Fibroblast of mammary gland (primary cell): ENCODE results near the gene NRCAM.

Experiments used
- DNase-seq: peaks from one replicate; pipeline ENCODE4 v3.0.0-alpha.2; 2010; ENCODE audit warnings: low read depth
- H3K4me3 ChIP-seq: 2 replicates; pipeline ENCODE4 v1.5.1; 2011; ENCODE audit warnings: low read depth, mild to moderate bottlenecking, low read length, moderate library complexity; ENCODE audit not compliant: control insufficient read depth
- CTCF ChIP-seq: conservative IDR thresholded peaks from 2 replicates; pipeline ENCODE4 v1.5.1; 2011; ENCODE audit warnings: low read depth, low read length, inconsistent platforms; ENCODE audit not compliant: control insufficient read depth, insufficient read depth

The NRCAM gene

GRCh38 chr7:108448584-108449505 lies 7.4 kb downstream of the NRCAM start:
- no peak overlapping the region for H3K4me3 ChIP-seq
- DNase-seq, result no peak
- TF ChIP-seq CTCF, result no peak

- TF ChIP-seq CTCF, result no peak
- H3K4me3 ChIP-seq, result no peak overlapping the region
- peak; percentile 40 for DNase-seq
These were observed 14.1 kb downstream of the NRCAM start for GRCh38 chr7:108442039-108442568.

DNA sequence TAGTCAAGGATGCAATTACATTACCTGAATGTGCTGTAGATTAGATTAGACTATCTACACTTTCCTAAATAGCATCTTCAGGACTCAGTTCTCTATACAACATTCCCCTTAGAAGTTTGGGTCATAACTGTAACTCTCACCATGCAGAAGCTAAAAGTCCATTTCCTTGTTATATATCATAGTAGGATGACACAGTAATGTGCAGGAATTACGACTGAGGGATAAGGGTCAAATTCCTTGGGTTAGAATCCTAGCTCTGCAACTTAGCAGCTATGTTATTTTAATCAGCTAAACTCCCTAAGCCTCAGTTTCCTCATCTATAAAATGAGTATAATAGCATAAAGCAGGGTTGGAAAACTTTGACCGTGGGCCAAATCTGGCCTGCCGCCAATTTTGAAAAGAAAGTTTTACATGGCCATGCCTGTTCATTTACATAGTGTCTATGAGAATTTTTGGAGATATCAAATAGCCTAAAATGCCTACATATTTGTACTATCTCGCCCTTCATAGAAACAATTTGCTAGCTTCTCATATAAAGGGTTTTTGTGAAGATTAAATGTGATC lies 14.8 kb downstream of the NRCAM start:
- no peak for TF ChIP-seq CTCF
- DNase-seq, result no peak
- no peak overlapping the region for H3K4me3 ChIP-seq

DNA sequence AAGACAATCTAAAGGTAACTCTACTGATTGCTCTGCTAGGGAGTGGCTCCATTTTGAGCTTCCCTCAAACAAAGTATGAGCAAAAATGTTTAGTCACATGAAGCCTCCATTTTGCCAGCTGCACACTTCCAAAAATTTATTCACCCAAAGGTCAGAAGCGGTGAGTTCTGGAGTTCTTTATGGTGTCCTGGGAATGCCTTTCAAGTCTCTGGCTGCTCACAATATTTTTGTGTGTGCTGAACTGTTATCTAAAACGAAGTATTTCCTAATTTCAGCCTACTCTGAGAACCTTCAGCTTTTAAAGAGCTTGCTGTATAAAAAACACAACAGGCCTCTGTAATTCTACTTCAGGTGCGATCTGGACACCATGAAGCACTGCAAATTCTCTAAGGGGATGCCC lies 15.6 kb downstream of the NRCAM start:
- no peak for TF ChIP-seq CTCF
- no peak overlapping the region for H3K4me3 ChIP-seq
- no peak for DNase-seq

- no peak for TF ChIP-seq CTCF
- no peak overlapping the region for H3K4me3 ChIP-seq
- DNase-seq, result no peak
These were observed 19.3 kb downstream of the NRCAM start for GRCh38 chr7:108436906-108437305.

DNA sequence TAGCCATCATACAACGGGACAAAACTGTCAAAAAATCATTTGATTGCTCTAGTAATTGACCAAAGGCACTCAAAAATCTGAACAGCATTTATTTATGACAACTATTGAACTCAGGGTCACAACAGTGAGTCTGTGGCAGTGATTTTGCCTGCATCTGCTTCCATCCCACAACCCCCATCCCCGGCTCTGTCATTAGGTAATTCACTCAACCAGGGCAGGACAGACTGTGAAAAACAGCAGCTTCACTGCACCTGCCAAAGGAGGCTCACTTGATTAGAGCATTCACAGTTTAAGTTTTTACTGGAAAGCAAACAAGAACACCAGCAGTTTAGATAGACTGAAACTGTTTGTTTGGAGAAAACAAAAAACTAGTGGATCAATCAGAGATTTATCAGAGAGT lies 22.2 kb downstream of the NRCAM start:
- no peak for DNase-seq
- H3K4me3 ChIP-seq, result no peak overlapping the region
- no peak for TF ChIP-seq CTCF
